ENCODE data around the gene ZBTB9.

The ZBTB9 gene

GRCh38 chr6:33433544-33434191, 20.7 kb upstream of the ZBTB9 start:
- DNase-seq (ENCODE audit: low read depth): no peak

DNA sequence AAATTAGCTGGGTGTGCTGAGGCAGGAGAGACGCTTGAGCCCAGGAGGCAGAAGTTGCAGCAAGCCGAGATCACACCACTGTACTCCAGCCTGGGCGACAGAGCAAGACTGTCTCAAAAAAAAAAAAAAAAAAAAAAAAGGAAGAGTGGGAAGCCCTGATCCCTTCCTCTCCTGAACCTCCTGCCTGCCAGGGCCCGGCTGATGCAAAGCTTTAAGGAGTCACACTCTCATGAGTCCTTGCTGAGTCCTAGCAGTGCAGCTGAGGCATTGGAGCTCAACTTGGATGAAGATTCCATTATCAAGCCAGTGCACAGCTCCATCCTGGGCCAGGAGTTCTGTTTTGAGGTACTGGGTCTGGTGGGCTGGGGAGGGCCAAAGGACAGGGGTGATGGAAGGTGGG, 19.4 kb upstream of the ZBTB9 start:
- no peak overlapping the region for H3K4me3 ChIP-seq (ENCODE audit: control insufficient read depth, low read depth, low read length)
- DNase-seq (ENCODE audit: low read depth): no peak
- TF ChIP-seq, protein P1, sequence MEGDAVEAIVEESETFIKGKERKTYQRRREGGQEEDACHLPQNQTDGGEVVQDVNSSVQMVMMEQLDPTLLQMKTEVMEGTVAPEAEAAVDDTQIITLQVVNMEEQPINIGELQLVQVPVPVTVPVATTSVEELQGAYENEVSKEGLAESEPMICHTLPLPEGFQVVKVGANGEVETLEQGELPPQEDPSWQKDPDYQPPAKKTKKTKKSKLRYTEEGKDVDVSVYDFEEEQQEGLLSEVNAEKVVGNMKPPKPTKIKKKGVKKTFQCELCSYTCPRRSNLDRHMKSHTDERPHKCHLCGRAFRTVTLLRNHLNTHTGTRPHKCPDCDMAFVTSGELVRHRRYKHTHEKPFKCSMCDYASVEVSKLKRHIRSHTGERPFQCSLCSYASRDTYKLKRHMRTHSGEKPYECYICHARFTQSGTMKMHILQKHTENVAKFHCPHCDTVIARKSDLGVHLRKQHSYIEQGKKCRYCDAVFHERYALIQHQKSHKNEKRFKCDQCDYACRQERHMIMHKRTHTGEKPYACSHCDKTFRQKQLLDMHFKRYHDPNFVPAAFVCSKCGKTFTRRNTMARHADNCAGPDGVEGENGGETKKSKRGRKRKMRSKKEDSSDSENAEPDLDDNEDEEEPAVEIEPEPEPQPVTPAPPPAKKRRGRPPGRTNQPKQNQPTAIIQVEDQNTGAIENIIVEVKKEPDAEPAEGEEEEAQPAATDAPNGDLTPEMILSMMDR (conservative IDR thresholded peaks at IDR 0.05; ENCODE audit: control insufficient read depth, insufficient read depth, low read depth, low read length): no peak

More at GRCh38 chr6:33433544-33434191, 20.7 kb upstream of the ZBTB9 start:
- no peak overlapping the region for H3K4me3 ChIP-seq (ENCODE audit: control insufficient read depth, low read depth, low read length)
- TF ChIP-seq, protein P1 (conservative IDR thresholded peaks at IDR 0.05; ENCODE audit: control insufficient read depth, insufficient read depth, low read depth, low read length): no peak

- no peak for DNase-seq (ENCODE audit: low read depth)
- no peak overlapping the region for H3K4me3 ChIP-seq (ENCODE audit: control insufficient read depth, low read depth, low read length)
- TF ChIP-seq, protein P1 (conservative IDR thresholded peaks at IDR 0.05; ENCODE audit: control insufficient read depth, insufficient read depth, low read depth, low read length): no peak
Measured at GRCh38 chr6:33437666-33438065, 16.7 kb upstream of the ZBTB9 start.

GRCh38 chr6:33438978-33439594, 15.3 kb upstream of the ZBTB9 start:
- no peak for DNase-seq (ENCODE audit: low read depth)
- no peak overlapping the region for H3K4me3 ChIP-seq (ENCODE audit: control insufficient read depth, low read depth, low read length)
- TF ChIP-seq, protein P1 (conservative IDR thresholded peaks at IDR 0.05; ENCODE audit: control insufficient read depth, insufficient read depth, low read depth, low read length): no peak

GRCh38 chr6:33439956-33440648, 14.3 kb upstream of the ZBTB9 start:
- TF ChIP-seq, protein P1 (conservative IDR thresholded peaks at IDR 0.05; ENCODE audit: control insufficient read depth, insufficient read depth, low read depth, low read length): no peak
- no peak overlapping the region for H3K4me3 ChIP-seq (ENCODE audit: control insufficient read depth, low read depth, low read length)
- no peak for DNase-seq (ENCODE audit: low read depth)

GRCh38 chr6:33440649-33441309, 13.6 kb upstream of the ZBTB9 start:
- TF ChIP-seq, protein P1 (conservative IDR thresholded peaks at IDR 0.05; ENCODE audit: control insufficient read depth, insufficient read depth, low read depth, low read length): no peak
- no peak for DNase-seq (ENCODE audit: low read depth)
- H3K4me3 ChIP-seq (ENCODE audit: control insufficient read depth, low read depth, low read length): no peak overlapping the region
